ENCODE data around the gene NCK2.

DNA sequence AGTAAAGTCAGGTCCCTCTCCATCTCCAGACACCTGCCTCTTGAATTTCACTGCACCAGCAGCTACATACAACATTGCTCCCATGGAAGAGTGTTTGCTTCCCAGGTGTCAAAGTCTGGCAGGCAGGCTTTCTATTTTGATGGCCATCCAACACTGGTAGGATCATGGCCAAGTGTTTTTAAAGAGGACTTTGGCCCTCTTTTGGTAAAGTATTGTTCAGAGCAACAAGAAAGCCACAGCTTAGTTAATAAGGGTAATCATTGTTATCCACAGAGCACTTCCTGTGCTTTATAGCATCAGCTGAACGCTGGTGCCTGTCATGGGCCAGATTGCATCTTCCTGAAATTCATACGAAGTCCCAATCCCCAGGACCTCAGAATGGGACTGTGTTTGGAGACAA, 133.2 kb downstream of the NCK2 start:
- TF ChIP-seq, protein P1, sequence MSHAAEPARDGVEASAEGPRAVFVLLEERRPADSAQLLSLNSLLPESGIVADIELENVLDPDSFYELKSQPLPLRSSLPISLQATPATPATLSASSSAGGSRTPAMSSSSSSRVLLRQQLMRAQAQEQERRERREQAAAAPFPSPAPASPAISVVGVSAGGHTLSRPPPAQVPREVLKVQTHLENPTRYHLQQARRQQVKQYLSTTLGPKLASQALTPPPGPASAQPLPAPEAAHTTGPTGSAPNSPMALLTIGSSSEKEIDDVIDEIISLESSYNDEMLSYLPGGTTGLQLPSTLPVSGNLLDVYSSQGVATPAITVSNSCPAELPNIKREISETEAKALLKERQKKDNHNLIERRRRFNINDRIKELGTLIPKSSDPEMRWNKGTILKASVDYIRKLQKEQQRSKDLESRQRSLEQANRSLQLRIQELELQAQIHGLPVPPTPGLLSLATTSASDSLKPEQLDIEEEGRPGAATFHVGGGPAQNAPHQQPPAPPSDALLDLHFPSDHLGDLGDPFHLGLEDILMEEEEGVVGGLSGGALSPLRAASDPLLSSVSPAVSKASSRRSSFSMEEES (CRISPR knock-in tag; IDR thresholded peaks at IDR 0.05), result no peak
- TF ChIP-seq, protein P2, sequence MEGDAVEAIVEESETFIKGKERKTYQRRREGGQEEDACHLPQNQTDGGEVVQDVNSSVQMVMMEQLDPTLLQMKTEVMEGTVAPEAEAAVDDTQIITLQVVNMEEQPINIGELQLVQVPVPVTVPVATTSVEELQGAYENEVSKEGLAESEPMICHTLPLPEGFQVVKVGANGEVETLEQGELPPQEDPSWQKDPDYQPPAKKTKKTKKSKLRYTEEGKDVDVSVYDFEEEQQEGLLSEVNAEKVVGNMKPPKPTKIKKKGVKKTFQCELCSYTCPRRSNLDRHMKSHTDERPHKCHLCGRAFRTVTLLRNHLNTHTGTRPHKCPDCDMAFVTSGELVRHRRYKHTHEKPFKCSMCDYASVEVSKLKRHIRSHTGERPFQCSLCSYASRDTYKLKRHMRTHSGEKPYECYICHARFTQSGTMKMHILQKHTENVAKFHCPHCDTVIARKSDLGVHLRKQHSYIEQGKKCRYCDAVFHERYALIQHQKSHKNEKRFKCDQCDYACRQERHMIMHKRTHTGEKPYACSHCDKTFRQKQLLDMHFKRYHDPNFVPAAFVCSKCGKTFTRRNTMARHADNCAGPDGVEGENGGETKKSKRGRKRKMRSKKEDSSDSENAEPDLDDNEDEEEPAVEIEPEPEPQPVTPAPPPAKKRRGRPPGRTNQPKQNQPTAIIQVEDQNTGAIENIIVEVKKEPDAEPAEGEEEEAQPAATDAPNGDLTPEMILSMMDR (IDR thresholded peaks at IDR 0.05 in 2 of 3, conservative IDR thresholded peaks at IDR 0.05 in 1 of 3; ENCODE audit: insufficient read depth in 2 of 3, low read depth in 1 of 3, low read length in 3 of 3), result no peak
- TF ChIP-seq, protein P3, sequence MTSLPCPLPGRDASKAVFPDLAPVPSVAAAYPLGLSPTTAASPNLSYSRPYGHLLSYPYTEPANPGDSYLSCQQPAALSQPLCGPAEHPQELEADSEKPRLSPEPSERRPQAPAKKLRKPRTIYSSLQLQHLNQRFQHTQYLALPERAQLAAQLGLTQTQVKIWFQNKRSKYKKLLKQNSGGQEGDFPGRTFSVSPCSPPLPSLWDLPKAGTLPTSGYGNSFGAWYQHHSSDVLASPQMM (CRISPR knock-in tag; IDR thresholded peaks at IDR 0.05), result no peak
- TF ChIP-seq RBBP5 (IDR thresholded peaks at IDR 0.05; ENCODE audit: borderline replicate concordance, insufficient read depth, low read length, poor library complexity, severe bottlenecking) (no peak), BRCA1 (IDR thresholded peaks at IDR 0.05) (no peak), BRCA1 (CRISPR knock-in tag; IDR thresholded peaks at IDR 0.05) (no peak), NBN (IDR thresholded peaks at IDR 0.05; ENCODE audit: low read depth) (no peak), CREM (IDR thresholded peaks at IDR 0.05; ENCODE audit: low read depth) (no peak)
- TF ChIP-seq, protein P4, sequence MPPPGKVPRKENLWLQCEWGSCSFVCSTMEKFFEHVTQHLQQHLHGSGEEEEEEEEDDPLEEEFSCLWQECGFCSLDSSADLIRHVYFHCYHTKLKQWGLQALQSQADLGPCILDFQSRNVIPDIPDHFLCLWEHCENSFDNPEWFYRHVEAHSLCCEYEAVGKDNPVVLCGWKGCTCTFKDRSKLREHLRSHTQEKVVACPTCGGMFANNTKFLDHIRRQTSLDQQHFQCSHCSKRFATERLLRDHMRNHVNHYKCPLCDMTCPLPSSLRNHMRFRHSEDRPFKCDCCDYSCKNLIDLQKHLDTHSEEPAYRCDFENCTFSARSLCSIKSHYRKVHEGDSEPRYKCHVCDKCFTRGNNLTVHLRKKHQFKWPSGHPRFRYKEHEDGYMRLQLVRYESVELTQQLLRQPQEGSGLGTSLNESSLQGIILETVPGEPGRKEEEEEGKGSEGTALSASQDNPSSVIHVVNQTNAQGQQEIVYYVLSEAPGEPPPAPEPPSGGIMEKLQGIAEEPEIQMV (tag; conservative IDR thresholded peaks at IDR 0.05; ENCODE audit: low read depth), result no peak

Measured in K562 (cell line).